Suppressor macrophage treated with lipopolysaccharide for 1 hour (primary cell): Measurements from ENCODE around the gene PPIL4.

Experiments
- DNase-seq, 3 donors: peaks; one replicate each; pipeline ENCODE4 v3.0.0-alpha.2; 2020 to 2022

Gene PPIL4

DNA sequence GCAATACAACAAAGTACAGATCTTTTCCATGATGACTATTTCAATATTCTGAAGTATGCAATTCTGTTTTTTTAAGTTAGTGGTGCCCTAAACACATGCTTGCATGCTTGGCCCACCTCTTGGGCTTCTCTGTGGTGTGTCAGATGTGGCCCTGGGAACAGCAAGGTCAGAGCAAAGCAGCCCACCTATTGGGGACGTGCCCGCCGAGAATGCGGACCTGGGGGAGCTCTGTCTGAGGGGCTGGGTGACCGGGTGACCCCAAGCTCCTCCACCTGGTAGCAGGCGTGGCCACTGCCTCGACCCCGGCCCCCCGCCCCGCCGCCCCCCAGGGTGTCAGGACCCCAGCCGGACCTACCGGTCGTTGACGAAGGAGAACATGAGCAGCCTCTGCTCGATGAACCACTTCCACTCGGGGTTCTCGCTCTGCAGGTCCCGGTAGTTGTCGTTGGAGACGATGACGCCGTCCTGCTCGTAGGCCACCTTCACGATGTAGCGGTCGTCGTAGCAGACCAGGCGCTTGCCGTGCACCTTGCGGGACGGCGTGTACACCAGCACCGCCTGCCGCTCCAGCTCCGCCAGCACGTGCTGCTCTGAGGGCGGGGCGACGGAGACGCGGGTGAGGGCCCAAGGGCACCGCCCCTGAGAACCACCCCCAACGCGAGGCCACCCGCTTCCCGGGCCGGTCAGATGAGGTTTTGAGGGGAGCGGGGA, 89.4 kb downstream of the PPIL4 start:
- no peak for DNase-seq

DNA sequence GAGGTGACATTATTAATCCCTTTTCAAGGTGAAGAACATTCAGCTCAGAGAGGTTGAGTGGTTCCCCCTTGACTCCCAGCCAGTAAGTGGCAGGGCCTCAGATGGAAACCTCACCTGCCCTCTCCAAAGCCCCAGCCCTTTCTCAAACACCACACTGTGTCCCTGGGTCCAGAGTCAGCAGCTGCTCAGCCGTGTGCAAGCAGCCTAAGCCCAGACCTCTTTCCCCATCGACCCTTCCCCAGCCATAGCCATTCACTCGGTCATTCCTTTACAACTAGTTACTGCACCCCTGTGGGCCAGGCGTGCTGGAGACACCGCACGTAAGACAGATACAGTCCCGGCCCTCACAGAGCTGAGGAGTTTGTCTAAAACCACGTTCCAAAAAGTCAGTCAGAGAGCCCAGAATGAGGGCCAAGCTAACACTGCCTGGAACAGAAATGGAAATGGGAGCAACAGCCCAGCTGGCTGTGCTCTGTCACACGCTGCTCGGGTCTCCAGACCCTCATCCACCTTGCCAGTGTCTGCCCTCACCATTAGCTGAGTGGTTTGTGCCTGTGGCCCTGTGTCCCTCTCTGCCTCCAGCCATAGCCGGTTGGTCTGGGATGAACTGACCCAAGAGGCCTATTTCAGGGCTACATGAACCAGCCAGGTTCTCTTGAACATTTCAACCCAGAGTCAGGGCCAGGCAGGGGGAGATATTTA, 90.7 kb downstream of the PPIL4 start:
- DNase-seq = no peak
